ENCODE results near the gene TGFA.

GRCh38 chr2:70523672-70523995 is 30.0 kb downstream of the TGFA start:
- TF ChIP-seq CTCF (tag by site-specific recombination; IDR thresholded peaks at IDR 0.05) (no peak), PATZ1 (tag by site-specific recombination; IDR thresholded peaks at IDR 0.05) (no peak), REST (tag by site-specific recombination; IDR thresholded peaks at IDR 0.05) (no peak), ZNF529 (tag by site-specific recombination; IDR thresholded peaks at IDR 0.05; ENCODE audit: insufficient replicate concordance) (no peak), ZBTB10 (tag by site-specific recombination; IDR thresholded peaks at IDR 0.05) (no peak), ZNF274 (IDR thresholded peaks at IDR 0.05; ENCODE audit: low read length) (no peak), ZNF274 (tag by site-specific recombination; IDR thresholded peaks at IDR 0.05; ENCODE audit: borderline replicate concordance) (no peak), ZBTB48 (tag by site-specific recombination; IDR thresholded peaks at IDR 0.05) (no peak), ZNF660 (tag by site-specific recombination; IDR thresholded peaks at IDR 0.05) (no peak), ZNF121 (tag by site-specific recombination; IDR thresholded peaks at IDR 0.05) (no peak), SCRT1 (tag by site-specific recombination; IDR thresholded peaks at IDR 0.05; ENCODE audit: borderline replicate concordance) (no peak)

All from HEK293 (cell line).